GM12878 (cell line): ENCODE data around the gene PBRM1. TPM values are rescaled to one million over a fixed set of nuclear protein-coding genes. Genes with fewer than 3 reads are reported as not detected.

Experiments used
- ATAC-seq: fragments of 200-7000 bp; cut with Tn5 transposase; 3 replicates; pipeline ENCODE4 v1.9.1; 2020; ENCODE audit warnings: mild to moderate bottlenecking, moderate library complexity
- BruUV-seq: library from RNA; stranded (reverse); fragments of 400-500 nt; replicated peaks from 2 replicates; lab custom pipeline; 2021; lab: Mats Ljungman, UMichigan
- CTCF ChIA-PET: fragments of 300-600 bp; sonication (Branson Sonifier 250); formaldehyde crosslinking; extraction: SDS; loops from one replicate; lab custom pipeline; 2021; ENCODE audit warnings: inconsistent platforms; lab: Yijun Ruan, JAX
- POLR2A ChIA-PET: fragments of 350-600 bp; formaldehyde crosslinking; extraction: SDS; loops from one replicate; lab custom pipeline; 2021; ENCODE audit warnings: inconsistent platforms; lab: Charles Lee
- RAD21 ChIA-PET: fragments of 300-600 bp; sonication (Branson Sonifier 250); formaldehyde crosslinking; loops from one replicate; lab custom pipeline; 2023; ENCODE audit warnings: antibody characterized with exemption; ENCODE audit not compliant: unreplicated experiment; lab: Charles Lee
- SMC1A ChIA-PET: fragments of 300-600 bp; sonication (Branson Sonifier 250); formaldehyde crosslinking; loops from one replicate; lab custom pipeline; 2023; ENCODE audit not compliant: unreplicated experiment, uncharacterized antibody; lab: Charles Lee
- DNase-seq: peaks from one replicate; pipeline ENCODE4 v3.0.0-alpha.2; 2011; ENCODE audit warnings: low read depth, low spot score
- FAIRE-seq: peaks from 3 replicates; lab custom pipeline; 2011; peaks lifted over from hg19 to GRCh38; lab: Jason Lieb, UNC
- H2AFZ ChIP-seq: 2 replicates; pipeline ENCODE4 v1.6.0; 2011; ENCODE audit warnings: low read depth, low read length, control low read depth; ENCODE audit not compliant: control insufficient read depth
- H3K27ac ChIP-seq: 2 replicates; pipeline ENCODE4 v1.5.1; 2011; ENCODE audit warnings: control low read depth; ENCODE audit not compliant: control insufficient read depth, insufficient read depth
- H3K27me3 ChIP-seq, 2 experiments: replicated peaks in 1 of 2; 2 replicates each; pipeline versions ENCODE4 v1.6.0 to v1.6.1; 2011; ENCODE audit warnings: low read length in 1 of 2; ENCODE audit not compliant: control insufficient read depth in 2 of 2, insufficient read depth in 2 of 2
- H3K36me3 ChIP-seq, 2 experiments: 2 replicates each; pipeline ENCODE4 v1.5.1; 2011; ENCODE audit warnings: low read length in 1 of 2; ENCODE audit not compliant: control insufficient read depth in 2 of 2, insufficient read depth in 2 of 2
- H3K4me1 ChIP-seq: 2 replicates; pipeline ENCODE4 v1.6.1; 2011; ENCODE audit warnings: mild to moderate bottlenecking, low read length, moderate library complexity, mixed read lengths; ENCODE audit not compliant: control insufficient read depth, insufficient read depth
- H3K4me2 ChIP-seq: 2 replicates; pipeline ENCODE4 v1.6.0; 2011; ENCODE audit warnings: control low read depth; ENCODE audit not compliant: control insufficient read depth, insufficient read depth
- H3K4me3 ChIP-seq: fragments of 200-600 bp; sonication (generic); 2 replicates; pipeline ENCODE4 v1.5.1; 2016
- H3K79me2 ChIP-seq: 2 replicates; pipeline ENCODE4 v1.6.0; 2011; ENCODE audit warnings: low read length; ENCODE audit not compliant: control insufficient read depth, insufficient read depth
- H3K9ac ChIP-seq: 2 replicates; pipeline ENCODE4 v1.8.0; 2011; ENCODE audit warnings: low read length, control low read depth, mixed read lengths; ENCODE audit not compliant: control insufficient read depth, insufficient read depth
- H3K9me3 ChIP-seq: replicated peaks from 3 replicates; pipeline ENCODE4 v1.5.1; 2011; ENCODE audit warnings: mild to moderate bottlenecking, low read length; ENCODE audit not compliant: control insufficient read depth, insufficient read depth
- H4K20me1 ChIP-seq: 2 replicates; pipeline ENCODE4 v1.6.0; 2011; ENCODE audit not compliant: control insufficient read depth, insufficient read depth
- BRCA1 ChIP-seq: IDR thresholded peaks from 2 replicates; pipeline ENCODE4 v1.6.1; 2011; ENCODE audit warnings: low read depth, low read length, improper control_type of control experiment
- ETV6 ChIP-seq, 2 experiments: fragments of 450-650 bp in 1 of 2; IDR thresholded peaks in 1 of 2; conservative IDR thresholded peaks in 1 of 2; 2 replicates each; pipeline ENCODE4 v1.6.1; 2014; ENCODE audit warnings: antibody characterized with exemption in 1 of 2, borderline replicate concordance in 1 of 2, low read depth in 1 of 2, mild to moderate bottlenecking in 1 of 2, moderate library complexity in 1 of 2
- GATAD2B ChIP-seq: fragments of 450-650 bp; conservative IDR thresholded peaks from 2 replicates; pipeline ENCODE4 v1.6.1; 2017; ENCODE audit warnings: low read depth, mild to moderate bottlenecking, moderate library complexity
- IKZF1 ChIP-seq: fragments of 450-650 bp; conservative IDR thresholded peaks from 2 replicates; pipeline ENCODE4 v1.6.1; 2017; ENCODE audit warnings: antibody characterized with exemption, mild to moderate bottlenecking
- MEF2A ChIP-seq: IDR thresholded peaks from 2 replicates; pipeline ENCODE4 v1.6.1; 2011; ENCODE audit warnings: low read depth, mild to moderate bottlenecking, low read length, moderate library complexity; ENCODE audit not compliant: insufficient read depth
- NFYB ChIP-seq: IDR thresholded peaks from 2 replicates; pipeline ENCODE4 v1.6.1; 2011; ENCODE audit warnings: low read depth, mild to moderate bottlenecking, low read length, improper control_type of control experiment, moderate library complexity; ENCODE audit not compliant: insufficient read depth
- NR2C2 ChIP-seq: IDR thresholded peaks from 2 replicates; pipeline ENCODE4 v1.6.1; 2011; ENCODE audit warnings: borderline replicate concordance, low read depth; ENCODE audit not compliant: control insufficient read depth, insufficient read length
- SUZ12 ChIP-seq: fragments of 200-600 bp; sonication (generic); IDR thresholded peaks from one replicate; pipeline ENCODE4 v1.6.1; 2018; ENCODE audit warnings: antibody characterized with exemption, mild to moderate bottlenecking; ENCODE audit not compliant: unreplicated experiment
- TCF7 ChIP-seq: IDR thresholded peaks from 2 replicates; pipeline ENCODE4 v1.6.1; 2014; ENCODE audit warnings: antibody characterized with exemption, borderline replicate concordance
- ZNF384 ChIP-seq: IDR thresholded peaks from 2 replicates; pipeline ENCODE4 v1.6.1; 2012; ENCODE audit warnings: low read depth, mild to moderate bottlenecking, low read length, improper control_type of control experiment, borderline replicate concordance
- WGBS: methylation state at CpG from one replicate; pipeline ENCODE4 v1.1.6; 2016; ENCODE audit warnings: low lambda C conversion rate; ENCODE audit not compliant: insufficient replicate concordance, insufficient coverage; ENCODE audit errors: missing lambda C conversion rate; 5-methylcytosine and 5-hydroxymethylcytosine counted together
- in situ Hi-C: fragments of 300-500 bp; cut with MboI; formaldehyde crosslinking; loops from 9 replicates; pipeline ENCODE4 v1.14.3; 2018; ENCODE audit warnings: mixed read lengths
- intact Hi-C: fragments of 100-400 bp; cut with micrococcal nuclease; formaldehyde crosslinking; loops from one replicate; pipeline ENCODE4 v1.14.2; 2022; ENCODE audit not compliant: unreplicated experiment
- polyA plus RNA-seq, 11 experiments: library from polyadenylated mRNA; depleted of rRNA in 4 of 11; unstranded in 6 of 11; stranded (reverse) in 5 of 11; fragments of >200 nt; fragmentation: Nextera tagmentation in 4 of 11; fragmentation: Illumina TruSeq in 1 of 11; extraction: Ambion mirVana in 4 of 11; extraction: Trizol in 1 of 11; gene quantifications; 1 replicate in 1 of 11; 2 replicates in 10 of 11; pipeline versions ENCODE4 v1.2.1 to v1.2.3, GENCODE V29; 2011 to 2016; ENCODE audit warnings: inconsistent platforms in 2 of 11, missing spikeins in 2 of 11, low read depth in 1 of 11
- total RNA-seq, 4 experiments: library from RNA; depleted of rRNA in 3 of 4; stranded (reverse); fragments of >200 nt in 3 of 4; fragmentation: Illumina TruSeq in 1 of 4; extraction: Trizol in 1 of 4; gene quantifications; 2 replicates each; pipeline versions ENCODE4 v1.2.1 to v1.2.3, GENCODE V29; 2013 to 2021
- TF ChIP-seq, protein P1 (sequence below): fragments of 450-650 bp; IDR thresholded peaks from 2 replicates; pipeline ENCODE4 v1.6.1; 2017; ENCODE audit warnings: mild to moderate bottlenecking, low read depth, inconsistent platforms; ENCODE audit not compliant: poor library complexity, severe bottlenecking

Gene PBRM1
- total and polyA plus RNA-seq, 10 of the 15 experiments (the other 5 are each of a cell fraction or from before 2014, with no cell fraction given), result 8.9 to 88.9 (median 39.3) TPM

DNA sequence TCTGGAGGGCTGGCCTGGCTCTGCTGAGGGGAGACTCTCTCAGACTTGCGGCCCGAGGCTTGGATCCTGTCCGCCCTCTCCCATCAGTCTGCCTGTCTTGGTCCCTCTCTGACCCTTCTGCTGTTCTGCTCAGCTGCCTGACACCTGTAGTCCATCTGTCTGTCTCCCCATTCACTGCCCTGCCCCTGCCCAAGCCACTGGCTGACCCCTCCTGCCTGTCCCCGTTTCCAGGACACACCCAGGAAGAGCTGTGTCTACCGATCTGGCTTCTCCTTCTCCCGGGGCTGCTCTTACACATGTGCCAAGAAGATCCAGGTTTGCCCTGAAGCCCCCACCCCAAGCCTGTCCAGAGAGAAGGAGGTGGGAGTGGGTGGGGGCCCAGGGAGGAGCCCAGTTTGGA is 170.5 kb downstream of the PBRM1 start:
- H3K4me3 ChIP-seq, result no peak overlapping the region
- intact Hi-C loops, result no loop called here
- H3K36me3 ChIP-seq, result no peaks in the 10 kb centered on the region
- in situ Hi-C loops, result no loop called here
- no peaks in the 10 kb centered on the region; a peak in 2 of 4 replicates for H3K27me3 ChIP-seq
- no peak for ATAC-seq
- no peak for DNase-seq
- no peak overlapping the region for H3K4me2 ChIP-seq
- no peaks in the 10 kb centered on the region for H3K9me3 ChIP-seq
- H3K4me1 ChIP-seq, result no peaks in the 10 kb centered on the region
- no peaks in the 10 kb centered on the region for H3K79me2 ChIP-seq
- H2AFZ ChIP-seq, result no peak overlapping the region
- ChIA-PET SMC1A (no interaction called here), RAD21 (no interaction called here), POLR2A (no interaction called here), CTCF (no interaction called here)
- no TSS peak for BruUV-seq
- TF ChIP-seq GATAD2B (no peak), BRCA1 (no peak), SUZ12 (no peak), IKZF1 (no peak), ETV6 (conservative IDR thresholded peaks at IDR 0.05 in 1 of 2, IDR thresholded peaks at IDR 0.05 in 1 of 2; ENCODE audit: borderline replicate concordance in 1 of 2, low read depth in 1 of 2) (no peak), ZNF384 (no peak), TCF7 (no peak), MEF2A (no peak), NR2C2 (no peak), NFYB (no peak)
- TF ChIP-seq, protein P1, sequence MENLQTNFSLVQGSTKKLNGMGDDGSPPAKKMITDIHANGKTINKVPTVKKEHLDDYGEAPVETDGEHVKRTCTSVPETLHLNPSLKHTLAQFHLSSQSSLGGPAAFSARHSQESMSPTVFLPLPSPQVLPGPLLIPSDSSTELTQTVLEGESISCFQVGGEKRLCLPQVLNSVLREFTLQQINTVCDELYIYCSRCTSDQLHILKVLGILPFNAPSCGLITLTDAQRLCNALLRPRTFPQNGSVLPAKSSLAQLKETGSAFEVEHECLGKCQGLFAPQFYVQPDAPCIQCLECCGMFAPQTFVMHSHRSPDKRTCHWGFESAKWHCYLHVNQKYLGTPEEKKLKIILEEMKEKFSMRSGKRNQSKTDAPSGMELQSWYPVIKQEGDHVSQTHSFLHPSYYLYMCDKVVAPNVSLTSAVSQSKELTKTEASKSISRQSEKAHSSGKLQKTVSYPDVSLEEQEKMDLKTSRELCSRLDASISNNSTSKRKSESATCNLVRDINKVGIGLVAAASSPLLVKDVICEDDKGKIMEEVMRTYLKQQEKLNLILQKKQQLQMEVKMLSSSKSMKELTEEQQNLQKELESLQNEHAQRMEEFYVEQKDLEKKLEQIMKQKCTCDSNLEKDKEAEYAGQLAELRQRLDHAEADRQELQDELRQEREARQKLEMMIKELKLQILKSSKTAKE, result no peak
- 42% methylated on average over 6 of the region's 6 CpGs for WGBS
- FAIRE-seq, result no peak
- H3K9ac ChIP-seq, result no peak overlapping the region
- H3K27ac ChIP-seq, result no peak overlapping the region
- no peaks in the 10 kb centered on the region for H4K20me1 ChIP-seq
